GM18526 (cell line): ENCODE data around the gene RUFY3.

Source experiments
- POLR2A ChIP-seq: IDR thresholded peaks from 3 replicates; pipeline ENCODE4 v1.6.1; 2011; ENCODE audit not compliant: insufficient read length; ENCODE audit errors: extremely low read depth

Gene RUFY3

DNA sequence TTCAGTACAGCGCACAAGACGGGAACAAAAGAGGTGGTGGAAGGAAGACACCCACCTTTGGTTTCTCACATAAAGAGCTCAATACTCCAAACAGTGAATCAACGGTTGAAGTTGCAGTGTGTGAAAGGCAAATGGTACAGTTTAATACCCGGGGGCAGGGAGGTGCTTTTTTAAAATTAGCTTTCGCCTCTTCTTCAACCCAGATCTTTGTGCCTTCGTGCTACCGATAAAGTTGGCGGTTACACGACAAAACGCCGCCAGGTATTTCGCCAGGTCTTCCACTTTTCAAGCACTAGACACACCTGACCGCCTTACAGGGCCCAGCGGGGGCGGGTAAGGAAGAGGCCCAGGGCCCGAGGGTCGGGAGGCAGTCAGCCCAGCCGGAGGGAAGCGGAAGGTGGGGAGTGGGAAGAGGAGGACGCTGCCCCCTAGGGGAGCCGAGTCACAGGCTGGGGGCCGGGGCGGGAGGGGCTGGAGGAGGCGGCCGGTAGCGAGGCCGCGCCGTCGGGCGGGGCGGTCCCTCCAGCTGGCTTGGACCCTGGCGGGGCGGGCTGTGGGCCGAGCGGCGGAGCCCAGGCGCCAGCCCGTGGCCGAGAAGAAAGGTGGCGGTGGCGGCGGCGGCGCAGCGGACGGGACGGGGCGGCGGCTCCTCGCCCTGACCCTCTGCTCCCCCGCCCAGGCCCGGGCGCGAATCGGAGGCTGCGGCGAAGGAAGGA is 17.4 kb upstream of the RUFY3 start:
- peak; percentile 16 for TF ChIP-seq POLR2A

DNA sequence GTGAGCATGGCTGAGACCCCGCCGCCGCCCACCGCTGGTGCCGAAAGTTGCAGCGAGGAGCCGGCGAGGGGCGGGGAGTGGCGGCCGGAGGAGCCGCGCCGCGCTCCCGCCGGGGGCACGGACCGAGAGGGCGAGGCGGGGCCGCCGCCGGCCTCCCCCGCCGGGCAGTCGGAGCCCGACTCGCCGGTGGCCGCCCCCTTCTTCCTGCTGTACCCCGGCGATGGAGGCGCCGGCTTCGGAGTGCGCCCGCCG is 16.9 kb upstream of the RUFY3 start:
- TF ChIP-seq POLR2A: no peak

- no peak for TF ChIP-seq POLR2A
Measured at GRCh38 chr4:70705183-70706043, 16.4 kb upstream of the RUFY3 start.

DNA sequence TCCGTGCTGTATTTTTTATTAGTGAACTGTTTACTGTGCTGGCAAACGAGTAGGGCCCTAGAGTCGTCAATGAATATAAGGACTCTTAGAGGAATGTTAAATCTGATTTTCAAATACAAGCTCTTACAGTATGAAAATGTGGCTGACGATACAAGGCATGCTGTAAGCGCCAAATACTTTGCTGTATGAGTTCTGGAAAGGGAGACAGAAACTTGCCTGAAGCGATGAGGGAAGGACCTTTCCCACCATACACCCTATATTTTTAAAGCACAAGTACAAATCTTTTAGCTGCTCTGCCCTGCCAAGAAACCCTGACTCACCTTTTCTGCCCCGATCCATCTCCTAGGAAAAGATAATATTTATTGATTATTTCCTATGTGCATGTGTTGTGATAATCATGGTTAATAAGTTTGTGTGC is 15.7 kb upstream of the RUFY3 start:
- no peak for TF ChIP-seq POLR2A

DNA sequence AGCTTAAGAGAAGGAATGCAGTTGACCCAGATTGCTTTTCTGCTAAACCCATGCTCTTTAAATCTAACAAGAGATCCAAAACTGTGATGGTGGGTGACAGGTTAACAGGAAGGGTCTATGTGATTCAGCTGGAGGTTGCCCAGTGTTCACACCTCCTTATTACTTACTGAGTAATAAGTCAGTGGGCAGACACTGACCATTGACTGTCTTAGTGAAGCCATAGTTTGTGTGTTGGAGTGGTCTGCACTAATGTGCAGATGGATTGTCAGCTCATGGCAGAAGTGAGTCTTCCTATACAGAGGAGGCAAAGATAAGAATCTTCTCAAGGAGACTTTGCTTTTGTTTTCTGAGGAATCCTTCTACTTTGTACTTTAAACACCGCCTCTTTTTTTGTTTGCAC is 15.2 kb upstream of the RUFY3 start:
- TF ChIP-seq POLR2A: no peak

GRCh38 chr4:70709611-70710205 is 12.1 kb upstream of the RUFY3 start:
- TF ChIP-seq POLR2A: no peak

GRCh38 chr4:70711599-70711998 is 10.2 kb upstream of the RUFY3 start:
- TF ChIP-seq POLR2A: no peak

DNA sequence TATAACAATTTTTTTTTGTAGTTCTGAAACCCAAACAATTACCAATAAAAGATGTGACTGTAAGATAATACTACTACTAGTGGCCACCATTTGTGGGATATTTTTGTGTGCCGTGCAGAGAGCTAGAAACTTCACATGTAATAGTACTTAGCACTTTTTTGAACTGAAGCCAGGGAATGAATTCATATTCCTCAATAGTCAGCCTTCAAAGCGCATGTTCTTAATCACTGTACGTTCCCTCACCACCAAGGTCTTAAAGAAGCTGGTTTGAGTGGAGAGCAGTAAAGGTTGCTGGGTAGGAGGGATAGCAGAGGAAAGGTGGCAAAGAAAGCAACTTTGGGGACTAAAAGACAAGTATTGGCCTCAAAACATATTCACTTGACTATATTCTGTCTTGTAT is 9.6 kb upstream of the RUFY3 start:
- TF ChIP-seq POLR2A: no peak

DNA sequence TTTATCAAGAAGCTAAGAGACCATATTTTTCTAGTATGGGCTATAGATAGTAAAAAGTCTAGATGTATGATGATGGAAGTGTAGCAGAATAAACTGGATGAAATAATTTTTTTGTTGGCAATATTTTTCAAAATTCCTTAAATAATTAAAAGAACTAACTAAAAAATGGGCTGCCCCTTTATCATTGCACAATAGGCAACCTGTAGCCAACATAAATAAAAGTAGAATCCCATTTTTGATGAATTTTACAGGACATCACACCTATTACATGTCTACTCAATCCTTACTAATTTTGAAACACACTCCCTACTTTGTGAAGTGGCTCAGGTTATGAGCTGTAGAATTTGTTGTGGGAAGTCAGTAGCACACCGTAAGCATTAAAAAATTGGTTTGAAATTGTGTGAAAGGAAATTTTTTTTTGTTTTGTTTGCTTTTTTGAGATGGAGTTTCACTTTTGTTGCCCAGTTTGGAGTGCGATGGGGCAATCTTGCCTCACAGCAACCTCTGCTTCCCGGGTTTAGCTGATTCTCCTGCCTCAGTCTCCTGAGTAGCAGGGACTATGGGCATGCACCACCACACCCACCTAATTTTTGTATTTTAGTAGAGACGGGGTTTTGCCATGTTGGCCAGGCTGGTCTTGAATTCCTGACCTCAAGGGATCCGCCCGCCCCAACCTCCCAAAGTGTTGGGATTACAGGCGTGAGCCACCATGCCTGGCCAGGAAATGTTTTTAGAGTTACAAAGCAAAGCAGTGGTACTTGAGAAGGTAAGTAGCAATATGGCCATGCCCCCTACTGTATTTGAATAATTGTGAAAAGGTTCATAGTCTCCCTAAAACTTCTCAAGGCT is 8.9 kb upstream of the RUFY3 start:
- TF ChIP-seq POLR2A: no peak

DNA sequence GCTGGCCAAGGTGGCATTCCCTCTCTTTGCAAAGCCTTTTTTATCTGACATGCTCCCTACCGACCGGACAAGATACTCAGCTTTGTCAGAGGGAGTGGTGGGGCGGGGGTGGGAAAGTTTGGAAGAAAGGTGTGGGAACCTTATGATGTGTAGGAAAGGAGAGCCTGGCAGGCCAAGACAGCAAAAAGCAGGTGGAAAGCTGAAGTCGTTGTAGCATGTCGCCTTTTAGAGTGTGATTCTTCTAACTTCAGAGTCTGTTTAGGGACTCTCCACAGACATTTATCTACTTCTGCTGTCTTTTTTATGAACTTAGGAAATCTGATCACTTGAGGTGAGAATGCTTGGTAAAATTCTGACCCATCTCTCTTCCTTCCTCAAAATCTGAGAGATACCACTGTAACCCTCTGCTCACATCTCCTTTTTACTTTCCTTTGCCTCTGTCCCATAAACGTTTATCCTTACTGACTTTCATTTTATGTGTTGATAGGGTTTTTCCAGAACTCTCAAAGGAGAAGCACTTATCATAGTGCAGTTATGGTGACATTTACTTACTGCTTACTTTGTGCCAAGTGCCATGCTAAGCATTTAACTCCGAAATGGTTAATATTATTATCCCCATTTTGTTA is 8.2 kb upstream of the RUFY3 start:
- TF ChIP-seq POLR2A: no peak

DNA sequence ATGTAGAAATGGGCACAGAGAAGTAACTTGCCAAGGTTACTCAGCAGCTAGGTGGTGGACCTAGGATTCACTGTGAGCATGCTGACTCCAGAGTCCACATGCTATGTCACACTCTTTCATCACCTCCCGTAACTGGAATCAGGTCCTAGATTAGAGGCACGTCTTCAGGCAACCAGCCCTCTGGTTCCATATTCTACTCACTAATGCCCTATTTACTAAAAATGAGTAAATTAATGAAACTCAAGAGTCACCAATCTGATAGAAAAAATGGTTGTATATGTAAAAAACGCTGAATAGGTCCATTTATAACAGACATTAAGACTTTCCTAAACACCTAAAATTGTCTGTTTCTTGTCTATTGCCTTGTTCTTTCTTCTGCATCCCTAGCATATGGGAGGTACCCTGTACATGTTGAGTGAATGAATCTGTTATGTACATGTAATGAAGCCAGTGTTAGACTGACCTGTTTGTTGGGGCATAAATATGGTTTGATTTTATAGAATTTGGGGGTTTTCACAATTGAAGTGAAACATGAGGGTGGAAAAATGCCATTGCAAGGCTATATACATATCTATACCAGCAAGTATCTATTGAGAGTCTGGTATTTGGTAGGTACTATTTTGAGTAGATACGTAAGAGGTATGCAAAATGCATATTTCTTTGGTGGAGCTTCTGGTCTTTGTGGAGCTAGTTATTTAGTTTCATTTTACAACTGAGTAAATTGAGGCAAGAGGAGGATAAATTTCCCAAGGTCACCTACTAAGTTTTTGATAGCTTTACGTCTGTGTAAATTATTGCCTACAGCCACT is 7.5 kb upstream of the RUFY3 start:
- no peak for TF ChIP-seq POLR2A

GRCh38 chr4:70715097-70715496 is 6.7 kb upstream of the RUFY3 start:
- TF ChIP-seq POLR2A: no peak

DNA sequence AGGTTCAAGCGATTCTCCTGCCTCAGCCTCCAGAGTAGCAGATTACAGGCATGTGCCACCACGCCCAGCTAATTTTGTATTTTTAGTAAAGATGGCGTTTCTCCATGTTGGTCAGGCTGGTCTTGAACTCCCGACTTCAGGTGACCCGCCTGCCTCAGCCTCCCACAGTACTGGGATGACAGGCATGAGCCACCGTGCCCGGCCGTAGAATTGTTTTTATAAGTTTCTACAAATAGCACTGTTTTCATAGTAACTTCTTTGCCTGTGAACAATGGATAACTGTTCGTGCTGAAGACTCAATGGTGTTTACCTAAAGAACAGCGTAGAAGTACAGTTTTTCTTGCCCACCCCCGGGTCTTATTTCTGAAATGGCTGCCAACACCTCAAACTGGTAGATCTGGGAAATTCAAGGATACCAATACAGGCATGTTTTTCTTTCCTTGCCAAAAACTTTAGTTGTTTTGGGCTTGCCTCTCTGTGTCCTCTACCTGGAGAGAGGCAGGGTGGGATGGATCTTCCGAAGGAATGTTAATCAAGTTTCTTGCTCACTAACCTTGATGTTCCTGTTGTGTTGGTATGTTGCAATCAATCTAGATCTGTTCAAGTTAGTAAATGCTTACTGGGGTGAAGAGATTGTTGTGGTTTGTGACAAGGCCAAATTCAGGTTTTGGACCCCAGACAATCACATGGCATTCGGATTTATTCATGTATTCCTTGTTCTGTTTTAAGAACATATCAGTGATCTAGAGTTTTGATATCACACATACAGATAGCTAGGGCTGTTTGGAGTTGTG is 2.8 kb upstream of the RUFY3 start:
- TF ChIP-seq POLR2A: no peak
